RPMI7951 (cell line): ENCODE data around the gene CXorf49B. TPM values are rescaled to one million over a fixed set of nuclear protein-coding genes. Genes with fewer than 3 reads are reported as not detected.

Experiments
- DNase-seq: peaks from one replicate; pipeline ENCODE4 v3.0.0-alpha.2; 2012; ENCODE audit warnings: low read depth
- total RNA-seq: library from RNA; depleted of rRNA; stranded (reverse); fragments of >200 nt; shearing (Covaris generic); gene quantifications from 2 replicates; pipeline ENCODE4 v1.2.3, GENCODE V29; 2014; rRNA removed

Gene CXorf49B
- total RNA-seq, 1 experiment from 2014 or later, result not detected

- no peak for DNase-seq
Observed at GRCh38 chrX:71815906-71816156, 52.7 kb downstream of the CXorf49B start.

Other genes with a start within 250 kb of the CXorf49B start
- 64.9 and 92.4 TPM in 2 replicates for gene OGT, start 230.2 kb upstream of the CXorf49B start, total RNA-seq
- 2.4 and 4.2 TPM in 2 replicates for gene GCNA, start 184.9 kb upstream of the CXorf49B start, total RNA-seq
- not detected in 2 replicates for gene CXCR3, start 144.8 kb upstream of the CXorf49B start, total RNA-seq
- not detected in 2 replicates for gene CXorf49, start 45.1 kb upstream of the CXorf49B start, total RNA-seq
- 0.36 and 0.59 TPM in 2 replicates for gene NHSL2, start 147.5 kb downstream of the CXorf49B start, total RNA-seq